Activated CD8-positive, alpha-beta memory T cell treated with anti-CD3 and anti-CD28 coated beads, Interleukin-2, amount 50 U/mL, for 4 hours (primary cell): ENCODE results near the gene CREB3.
A peak's percentile ranks its signal among the peaks of the same experiment; 100 is the strongest.

Source experiments
- DNase-seq: peaks from one replicate; pipeline ENCODE4 v3.0.0-alpha.2; 2020

CREB3 gene, protein sequence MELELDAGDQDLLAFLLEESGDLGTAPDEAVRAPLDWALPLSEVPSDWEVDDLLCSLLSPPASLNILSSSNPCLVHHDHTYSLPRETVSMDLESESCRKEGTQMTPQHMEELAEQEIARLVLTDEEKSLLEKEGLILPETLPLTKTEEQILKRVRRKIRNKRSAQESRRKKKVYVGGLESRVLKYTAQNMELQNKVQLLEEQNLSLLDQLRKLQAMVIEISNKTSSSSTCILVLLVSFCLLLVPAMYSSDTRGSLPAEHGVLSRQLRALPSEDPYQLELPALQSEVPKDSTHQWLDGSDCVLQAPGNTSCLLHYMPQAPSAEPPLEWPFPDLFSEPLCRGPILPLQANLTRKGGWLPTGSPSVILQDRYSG

DNA sequence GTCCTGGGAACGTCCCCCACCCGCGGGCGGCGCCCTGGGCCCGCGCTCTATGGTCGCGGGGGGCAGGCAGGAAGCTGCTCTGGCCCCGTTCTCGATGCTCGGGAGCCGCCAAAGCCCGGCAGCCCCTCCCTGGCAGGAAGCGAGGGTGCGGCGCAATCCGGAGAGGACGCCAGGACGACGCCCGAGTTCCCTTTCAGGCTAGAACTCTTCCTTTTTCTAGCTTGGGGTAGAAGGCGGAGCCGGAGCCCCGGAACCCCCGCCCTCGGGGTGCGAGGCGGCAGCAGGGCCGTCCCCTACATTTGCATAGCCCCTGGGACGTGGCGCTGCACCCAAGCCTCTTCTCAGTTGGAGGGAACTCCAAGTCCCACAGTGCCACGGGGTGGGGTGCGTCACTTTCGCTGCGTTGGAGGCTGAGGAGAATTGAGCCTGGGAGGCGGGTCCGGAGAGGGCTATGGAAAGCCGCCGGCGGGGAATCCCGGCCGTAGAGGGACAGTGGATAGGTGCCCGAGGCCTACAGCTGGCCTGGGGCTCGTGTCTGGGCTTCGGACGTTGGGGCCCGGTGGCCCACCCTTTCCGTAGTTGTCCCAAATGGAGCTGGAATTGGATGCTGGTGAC is at the start of gene CREB3, which contains the start of gene TLN1:
TSS of gene CREB3 (plus strand) at position 482 of the 615 bp plus-strand sequence. CDS start at position 589, 107 bp downstream.
TSS of gene TLN1 (minus strand) at position 11 of the 615 bp plus-strand sequence. CDS start 6,501 bp downstream, outside the sequence.
- peak; percentile 94 for DNase-seq

DNA sequence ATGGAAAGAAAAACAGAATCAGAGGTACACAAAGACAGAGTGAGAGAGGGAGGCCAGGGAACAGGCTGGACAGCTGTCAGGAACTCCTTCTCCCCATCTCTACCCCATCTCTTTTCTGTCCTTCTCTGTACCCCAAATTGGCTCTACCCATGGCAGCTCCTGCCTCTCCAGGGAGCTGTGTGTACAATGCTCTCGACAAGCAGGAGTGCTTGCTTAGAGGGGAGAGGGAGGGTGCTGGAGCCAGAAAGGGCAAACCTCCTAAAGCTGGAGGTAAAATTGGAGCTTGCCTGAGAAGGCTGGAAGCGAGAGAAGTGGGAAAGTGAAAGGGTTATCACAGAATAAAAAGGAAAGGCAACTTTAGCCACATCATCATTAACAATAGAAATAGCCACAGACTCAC is 49.1 kb upstream of the CREB3 start:
- DNase-seq, result no peak

DNA sequence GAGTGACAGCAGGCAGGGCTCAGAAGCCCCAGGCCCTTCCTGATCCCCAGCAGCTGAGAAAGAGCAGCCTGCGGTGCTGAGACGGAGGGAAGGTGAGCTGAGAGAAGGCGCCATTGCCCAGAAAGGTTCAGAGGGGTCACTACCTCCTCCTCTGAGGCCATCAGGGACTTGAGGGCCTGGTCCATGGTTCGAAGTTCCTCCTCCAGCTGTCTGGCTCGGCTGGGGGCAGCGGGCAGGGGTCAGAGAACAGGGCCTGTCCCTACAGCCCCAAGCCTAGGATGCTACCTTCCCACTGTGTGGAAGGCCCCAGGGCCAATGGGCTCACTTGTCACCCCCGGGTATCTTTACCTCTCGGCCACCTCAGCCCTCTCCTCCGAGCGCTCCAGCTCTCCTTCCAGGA is 47.5 kb upstream of the CREB3 start:
- no peak for DNase-seq

DNA sequence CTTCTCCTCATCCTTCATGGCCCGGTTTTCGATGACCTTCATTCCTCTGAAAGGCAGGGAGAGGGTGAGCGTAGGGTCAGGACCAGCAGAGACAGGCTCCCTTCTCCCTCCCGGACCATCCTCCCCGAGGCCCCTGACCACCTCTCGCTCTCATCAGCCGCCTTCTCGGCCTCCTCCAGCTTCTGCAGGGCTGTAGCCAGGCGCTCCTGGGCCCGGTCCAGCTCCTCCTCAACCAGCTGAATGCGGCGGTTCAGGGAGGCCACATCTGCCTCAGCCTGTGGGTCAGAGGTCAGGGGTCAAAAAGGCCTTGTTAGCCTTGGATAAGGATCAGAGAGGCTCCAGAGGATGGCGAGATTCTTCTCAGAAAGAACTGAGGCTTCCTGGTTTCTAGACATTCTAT is 47.0 kb upstream of the CREB3 start:
- DNase-seq, result no peak

DNA sequence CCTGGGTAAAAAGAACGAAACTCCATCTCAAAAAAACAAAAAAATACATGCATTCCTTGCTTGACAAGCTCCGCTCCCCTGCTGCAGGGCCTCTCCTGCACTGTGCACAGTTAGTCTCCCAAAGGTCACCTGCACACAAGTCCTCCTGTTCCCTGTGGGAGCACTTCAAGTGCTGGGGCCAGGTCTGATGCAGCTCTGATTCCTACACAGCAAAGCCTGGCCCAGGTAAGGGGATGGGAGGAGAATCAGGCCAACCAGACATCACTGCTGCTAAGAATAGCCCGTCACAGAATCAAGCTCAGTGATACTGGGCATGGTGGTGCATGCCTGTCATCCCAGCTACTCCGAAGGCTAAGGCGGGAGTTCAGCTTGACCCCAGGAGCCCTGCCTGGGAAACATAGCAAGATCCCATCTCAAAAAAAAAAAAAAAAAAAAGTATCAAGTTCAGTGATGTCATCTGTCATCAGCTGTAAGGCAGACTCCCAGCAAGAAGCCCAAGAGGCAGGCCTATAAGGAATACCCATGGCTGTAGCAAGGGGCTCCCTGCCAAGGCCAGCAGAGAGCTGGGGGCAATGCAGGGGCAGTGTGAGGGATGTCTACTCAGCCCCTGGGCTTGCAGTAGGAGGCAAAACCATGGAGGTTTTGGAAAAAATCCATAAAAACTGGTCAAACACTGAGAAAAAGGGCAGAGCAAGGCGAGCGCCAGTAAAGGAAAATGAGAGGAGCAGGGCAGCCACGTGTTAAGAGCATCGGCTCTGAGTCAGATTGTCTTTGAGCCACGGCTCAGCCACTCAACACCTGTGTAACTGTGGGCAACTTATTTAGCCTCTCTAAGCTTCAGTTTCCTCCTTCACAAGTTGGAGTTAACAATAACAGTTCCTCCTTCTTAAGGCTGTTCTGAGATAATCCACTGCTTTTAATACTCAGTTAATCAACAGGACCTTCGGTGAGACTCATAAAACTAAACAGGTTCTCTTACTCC is 46.0 kb upstream of the CREB3 start:
- DNase-seq, result no peak

DNA sequence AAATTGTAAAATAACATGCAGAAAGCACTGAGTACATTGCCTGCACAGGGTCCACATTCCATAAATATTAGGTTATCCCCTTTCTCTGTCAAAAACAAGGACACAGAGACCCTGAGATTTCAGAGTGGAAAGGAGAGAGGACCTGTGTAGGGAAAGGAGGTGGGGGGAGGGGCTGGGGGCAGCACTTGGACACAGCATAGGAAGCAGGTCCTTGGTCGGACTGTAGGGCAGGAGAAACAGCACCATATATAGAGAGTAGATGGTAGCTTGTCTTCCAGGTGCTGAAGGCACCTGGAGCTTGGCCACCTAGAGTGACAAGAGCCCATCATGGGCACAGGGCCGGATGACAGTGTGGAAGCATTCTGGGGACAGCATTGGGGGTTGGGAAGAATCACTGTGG is 45.2 kb upstream of the CREB3 start:
- no peak for DNase-seq

DNA sequence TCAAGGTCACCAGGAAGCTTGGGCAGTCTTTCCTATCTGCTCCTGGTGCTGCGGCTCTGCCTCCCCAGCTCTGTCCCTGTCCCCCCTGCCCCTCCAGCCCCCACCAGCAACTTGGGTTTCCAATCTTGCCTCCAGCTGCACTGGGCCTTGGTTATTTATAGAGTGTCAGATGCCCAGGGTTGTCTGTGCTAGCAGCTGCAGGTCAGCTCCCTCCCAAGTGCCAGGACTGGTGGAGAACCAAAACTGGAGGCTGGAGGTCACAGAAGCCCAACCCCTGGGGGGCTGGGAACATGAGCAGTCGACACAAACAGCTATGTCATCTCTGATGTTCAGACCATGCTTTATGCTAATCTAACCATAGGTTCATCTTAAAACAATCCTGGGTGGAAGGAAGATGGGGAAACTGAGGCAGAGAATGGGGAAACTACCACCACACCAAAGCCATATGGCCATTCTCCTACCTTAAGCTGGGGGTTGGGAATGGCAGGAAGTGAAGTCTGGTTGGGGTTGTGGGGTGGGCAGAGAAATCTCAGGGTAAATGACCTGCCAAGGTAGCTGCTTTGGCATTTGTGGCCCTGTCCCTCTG is 44.4 kb upstream of the CREB3 start:
- DNase-seq, result no peak

DNA sequence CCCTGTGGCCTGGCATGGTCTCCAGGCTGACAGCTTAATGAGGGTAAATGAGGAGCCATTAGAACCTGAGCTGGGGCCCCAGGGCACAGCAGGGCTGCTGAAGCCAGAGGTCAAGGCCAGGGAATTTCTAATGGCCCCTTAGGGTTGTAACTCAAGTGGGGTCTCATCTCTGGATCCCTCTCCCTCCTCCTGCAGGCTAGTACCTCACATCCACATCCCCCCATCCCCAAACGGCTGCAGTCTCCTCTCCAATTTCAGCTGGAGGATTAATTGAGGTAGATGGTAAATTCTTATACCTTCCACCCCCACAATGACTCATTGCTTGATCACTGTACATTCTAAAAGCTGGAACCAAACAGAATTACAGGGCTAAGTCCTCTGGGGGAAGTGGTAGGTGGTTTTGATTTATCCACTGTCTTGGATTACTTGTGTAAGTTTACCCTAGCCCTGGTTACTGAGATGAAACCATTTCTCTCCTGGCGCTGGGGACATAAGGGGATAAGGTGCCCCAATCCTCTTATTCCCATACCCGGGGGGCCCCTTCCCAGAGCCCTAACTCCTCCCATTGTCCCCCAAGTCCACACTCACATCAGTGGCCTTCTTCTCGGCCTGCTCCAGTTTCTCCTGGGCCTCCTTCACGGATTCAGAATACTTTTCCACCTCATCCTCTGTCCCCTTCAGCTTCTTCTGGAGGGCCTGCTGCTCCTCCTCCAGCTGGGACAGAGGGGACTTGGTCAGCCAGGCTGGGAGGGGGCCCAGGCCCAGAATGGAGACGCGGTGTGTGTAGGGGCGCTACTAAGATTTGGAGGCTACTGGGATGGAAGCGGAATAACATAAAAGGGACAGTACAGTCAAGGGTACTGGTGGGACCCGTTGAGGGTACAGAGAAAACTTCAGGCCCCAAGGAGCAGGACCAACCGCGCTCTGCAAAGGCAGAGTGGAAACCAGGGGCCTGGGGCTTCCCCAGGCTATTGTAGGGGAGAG is 43.6 kb upstream of the CREB3 start:
- no peak for DNase-seq

DNA sequence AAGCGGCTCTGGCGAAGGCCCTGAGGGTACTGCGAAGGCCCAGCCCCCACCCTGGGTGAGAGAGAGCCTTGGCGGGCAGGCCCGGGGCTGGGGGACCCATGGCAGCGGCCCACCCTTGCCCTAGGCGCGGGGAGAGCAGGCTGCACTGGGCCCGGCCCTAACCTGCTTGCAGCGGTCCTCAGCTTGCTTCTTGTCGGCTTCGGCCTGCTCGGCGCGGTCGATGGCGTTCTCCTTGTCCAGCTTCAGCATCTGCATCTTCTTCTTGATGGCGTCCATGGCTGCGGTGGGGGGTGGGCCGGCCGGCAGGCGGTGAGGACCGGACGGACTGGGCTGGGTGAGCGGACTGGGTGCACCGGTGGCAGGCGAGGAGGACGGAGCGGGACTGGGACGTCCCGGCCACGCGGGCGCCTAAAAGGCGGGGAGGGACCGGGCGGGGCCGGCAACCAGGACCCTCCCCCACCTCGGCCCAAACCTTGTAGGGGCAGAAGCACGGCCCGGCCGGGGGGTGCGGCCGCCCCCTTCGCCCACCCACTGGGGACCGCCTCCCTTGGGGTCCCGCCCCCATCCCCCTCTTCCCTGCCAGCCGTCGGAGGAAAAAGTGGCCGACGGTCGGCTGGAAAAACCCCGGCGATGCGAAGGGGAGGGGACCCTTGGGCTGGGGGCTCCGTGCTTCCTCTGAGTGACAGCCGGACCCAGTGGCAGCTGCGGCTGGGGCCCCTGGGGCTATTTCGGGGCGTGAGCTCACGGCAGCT is 42.7 kb upstream of the CREB3 start, which contains the start of gene TPM2:
TSS of gene TPM2 (minus strand) at position 384 of the 752 bp plus-strand sequence. CDS start at position 276, 108 bp downstream.
- DNase-seq, result no peak

DNA sequence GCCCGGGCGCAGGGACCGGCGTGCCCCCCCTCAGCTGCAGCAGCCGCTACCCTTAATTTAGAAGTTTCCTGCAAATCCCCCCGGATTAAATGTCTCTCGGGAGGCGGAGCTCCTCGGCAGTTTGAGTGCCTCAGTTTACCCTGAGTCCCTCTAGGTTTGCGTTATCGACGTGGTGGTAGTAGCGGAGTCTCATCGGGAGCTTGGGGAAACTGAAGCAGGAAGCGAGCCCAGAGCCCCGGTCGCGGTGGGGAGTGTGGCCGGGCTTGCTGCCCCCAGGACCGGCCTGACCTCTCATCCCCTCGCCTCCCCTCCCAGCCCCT is 42.2 kb upstream of the CREB3 start:
- no peak for DNase-seq

DNA sequence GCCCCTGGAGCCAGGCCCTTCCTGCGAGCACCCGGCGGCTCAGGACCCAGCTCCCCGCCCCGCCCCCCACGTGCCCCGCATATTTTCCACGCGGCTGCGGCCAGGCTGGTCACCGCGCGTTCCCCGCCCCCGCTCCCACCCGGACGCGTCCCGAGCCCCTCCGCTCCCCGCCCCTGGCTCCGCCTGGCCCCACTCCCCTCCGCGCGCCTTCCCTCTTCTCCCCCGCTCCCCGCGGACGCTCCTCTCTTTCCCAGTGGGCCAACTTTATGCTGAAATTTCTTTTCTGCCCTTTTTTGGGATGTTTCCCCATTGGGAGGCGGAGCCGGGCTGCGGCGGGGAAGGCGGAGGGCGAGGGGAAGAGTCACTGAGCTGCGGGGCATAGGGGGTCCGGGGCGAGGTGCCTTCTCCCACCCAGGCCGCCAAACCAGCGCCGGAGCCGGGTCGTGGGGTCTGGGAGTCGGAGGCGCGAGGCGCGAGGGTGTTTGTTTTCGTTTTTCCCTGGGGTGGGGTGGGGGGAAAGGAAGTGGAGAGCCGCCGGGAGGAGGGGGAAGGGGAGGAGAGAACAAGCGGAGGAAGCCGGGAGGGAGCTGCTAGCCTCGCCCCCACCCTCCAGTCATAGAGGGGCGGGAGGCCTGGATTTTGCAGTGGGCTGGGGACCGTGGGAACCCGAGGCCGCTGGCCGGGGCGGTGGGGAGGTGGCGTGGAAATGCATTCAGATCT is 41.7 kb upstream of the CREB3 start:
- DNase-seq, result peak; percentile 35

DNA sequence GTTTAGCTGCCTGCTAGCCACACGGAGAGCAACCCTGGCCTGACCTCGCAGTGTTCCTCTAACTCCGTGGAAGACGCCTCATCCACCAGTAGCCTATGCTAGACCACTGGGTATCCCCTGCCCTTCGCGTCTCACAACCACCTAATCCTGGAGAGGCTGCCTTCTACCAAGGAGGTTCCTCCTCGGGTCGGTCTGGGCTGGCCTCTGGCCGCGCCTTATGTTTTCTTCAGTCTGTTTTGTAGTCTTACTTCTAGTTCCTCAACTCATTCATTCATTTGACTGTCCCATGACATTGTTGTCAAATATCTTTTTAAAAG is 41.2 kb upstream of the CREB3 start:
- no peak for DNase-seq

DNA sequence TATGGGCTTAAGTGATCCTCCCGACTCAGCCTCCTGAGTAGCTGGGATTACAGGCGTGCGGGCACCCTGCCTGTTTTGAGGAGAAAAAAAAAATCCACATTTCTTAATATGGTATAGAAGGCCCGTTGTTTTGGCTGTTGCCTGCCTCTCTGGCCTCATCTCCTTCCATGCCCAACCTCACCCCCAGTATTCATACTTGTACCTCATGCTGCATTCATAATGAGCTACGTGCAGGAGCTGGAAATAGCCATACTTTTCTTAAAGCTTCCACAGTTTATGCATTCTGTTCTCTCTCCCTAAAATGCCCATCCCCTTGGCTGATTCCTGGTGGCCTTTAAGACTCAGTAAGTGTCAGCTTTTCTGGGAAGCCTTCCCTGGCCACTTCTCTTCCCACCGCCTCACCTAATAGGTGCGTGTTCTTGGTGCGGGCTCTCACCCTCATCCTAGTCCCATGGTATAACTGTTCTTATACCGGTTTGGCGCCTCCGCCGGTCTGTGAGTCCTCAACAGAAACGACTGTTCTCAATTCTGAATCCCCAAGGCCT is 40.6 kb upstream of the CREB3 start:
- no peak for DNase-seq

DNA sequence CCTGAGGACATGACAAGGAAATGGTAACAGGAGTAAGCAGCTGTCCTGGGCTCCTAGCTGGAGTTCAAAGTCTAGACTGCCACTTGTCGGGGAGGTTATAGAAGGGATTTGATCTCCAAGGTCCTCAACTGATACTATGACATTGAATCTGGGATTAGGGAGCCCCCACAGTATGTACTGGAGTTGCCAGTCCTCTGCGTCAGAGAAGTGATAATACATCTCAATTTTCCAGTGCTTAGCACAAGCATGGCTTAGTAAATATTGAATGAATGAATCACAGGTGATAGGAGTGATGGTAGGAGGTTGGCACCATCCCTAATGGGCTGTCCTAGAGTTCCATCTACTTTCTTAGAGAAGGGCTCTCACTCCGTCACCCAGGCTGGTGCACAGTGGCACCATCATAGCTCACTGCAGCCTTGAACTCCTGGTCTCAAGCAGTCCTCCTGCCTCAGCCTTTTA is 36.5 kb upstream of the CREB3 start:
- DNase-seq, result no peak

DNA sequence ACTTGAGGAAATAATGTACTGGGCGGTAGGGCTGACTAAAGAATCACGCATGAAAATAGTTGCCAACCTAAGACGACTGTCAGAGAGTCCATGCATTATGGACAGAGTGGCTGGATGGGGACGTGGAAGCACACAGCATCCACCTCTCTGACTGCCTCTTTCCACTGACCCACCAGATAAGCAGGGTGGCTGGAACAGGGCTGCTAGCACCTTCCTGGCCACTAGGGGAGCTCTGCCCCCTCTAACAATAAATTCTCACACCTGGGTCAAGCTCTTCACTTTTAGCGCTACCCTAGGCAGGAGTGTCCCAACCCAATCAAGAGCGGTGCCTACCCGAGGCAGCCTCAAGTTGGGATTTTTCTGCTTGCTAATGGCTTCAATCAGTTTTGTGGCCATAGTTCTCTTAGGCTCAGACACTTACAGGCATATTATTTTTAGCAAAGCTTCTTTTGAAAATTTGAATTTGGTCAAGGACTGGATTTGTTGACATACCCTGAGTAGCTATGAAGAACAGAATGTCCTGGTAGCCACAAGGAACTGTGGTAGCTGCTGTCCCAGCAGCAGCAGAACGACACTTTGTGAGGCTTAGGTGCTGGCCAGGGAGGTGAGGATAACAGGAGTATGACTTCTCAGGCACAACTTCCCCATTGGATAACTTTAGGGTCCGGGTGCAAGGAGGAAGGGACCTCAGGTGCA is 35.8 kb upstream of the CREB3 start:
- peak; percentile 60 for DNase-seq

DNA sequence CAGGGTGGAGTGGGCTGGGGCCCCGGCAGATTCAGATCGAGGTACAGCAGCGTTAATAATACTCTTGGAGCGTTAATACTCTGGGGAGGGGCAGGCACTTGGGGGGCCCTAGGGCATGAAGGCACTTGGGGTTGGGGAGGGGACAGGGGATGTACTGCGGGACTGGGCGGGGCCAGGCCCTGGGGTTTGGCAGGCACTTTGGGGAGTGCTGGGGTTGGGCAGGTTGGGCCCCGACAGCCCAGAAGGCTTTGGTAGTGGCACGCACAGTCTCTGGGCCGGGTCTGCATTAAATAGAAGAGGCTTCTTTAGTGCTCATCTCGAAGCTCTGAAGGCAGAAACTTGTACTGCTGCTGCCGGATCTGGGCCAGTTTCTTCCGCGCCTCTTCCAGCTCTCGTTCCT is 35.0 kb upstream of the CREB3 start:
- DNase-seq, result no peak

DNA sequence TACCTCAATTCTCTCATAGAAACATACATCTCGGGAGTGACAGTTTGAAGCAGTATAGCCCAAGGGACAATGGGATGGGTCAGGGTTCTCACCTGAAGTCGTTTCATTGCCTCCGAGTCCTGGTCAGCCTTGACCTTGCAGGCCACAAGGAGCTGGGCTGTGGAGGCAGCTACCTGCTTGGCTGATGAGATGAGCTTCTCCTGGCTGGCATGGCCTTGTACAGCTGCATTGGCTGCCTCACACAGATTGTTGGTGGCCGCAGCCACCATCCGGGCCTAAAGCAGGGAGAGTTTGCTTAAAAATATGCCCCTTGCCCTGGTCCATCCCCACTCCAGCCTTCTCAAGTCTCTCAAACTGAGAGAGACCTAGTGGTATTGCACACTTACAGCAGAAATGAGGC is 34.2 kb upstream of the CREB3 start:
- no peak for DNase-seq

DNA sequence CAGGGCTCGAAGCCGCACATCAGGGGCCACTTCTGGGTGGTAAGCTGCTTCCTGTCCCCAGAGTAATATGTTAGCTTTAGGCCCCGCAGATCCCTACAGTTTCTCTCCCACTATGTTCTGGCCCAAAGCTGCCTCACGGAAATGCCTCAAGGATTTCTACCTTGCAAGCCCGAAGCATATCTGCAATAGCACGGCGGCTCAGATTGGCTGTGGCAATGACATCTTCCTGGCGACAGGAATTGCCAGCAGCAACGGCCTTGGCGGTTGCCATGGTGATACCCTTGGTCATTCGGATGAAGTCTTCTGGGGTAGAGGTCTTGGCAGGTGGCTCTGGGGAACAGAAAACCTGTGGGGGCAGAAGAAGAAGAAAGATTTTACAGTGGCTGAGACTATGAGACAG is 32.4 kb upstream of the CREB3 start:
- no peak for DNase-seq

DNA sequence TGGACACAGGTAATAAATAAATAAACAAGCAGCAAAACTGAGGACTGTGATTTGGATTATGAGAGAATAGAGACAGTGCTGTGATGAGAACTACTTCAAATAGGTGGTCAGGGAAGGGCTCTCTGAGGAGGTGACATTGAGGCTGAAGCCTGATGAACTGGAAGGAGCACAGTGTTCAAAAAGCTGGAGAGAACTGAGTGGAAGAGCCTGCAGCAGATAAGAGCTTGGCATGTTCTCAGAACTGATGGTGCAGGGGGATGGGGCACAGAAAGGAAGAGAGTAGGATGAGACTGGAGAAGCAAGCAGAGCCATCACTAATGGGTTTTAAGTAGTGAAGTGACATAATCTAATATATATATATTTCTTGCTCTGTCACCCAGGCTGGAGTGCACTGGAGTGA is 31.5 kb upstream of the CREB3 start:
- no peak for DNase-seq
